Psoas muscle (tissue), 8 donors: ENCODE results near the gene TOM1. TPM values are rescaled to one million over a fixed set of nuclear protein-coding genes. Genes with fewer than 3 reads are reported as not detected.

Experiments used
- ATAC-seq, 4 donors: fragments of 200-7000 bp; cut with Tn5 transposase; one replicate each; pipeline ENCODE4 v1.9.1; 2020; ENCODE audit warnings: moderate library complexity in 3 of 4, mild to moderate bottlenecking in 2 of 4
- DNase-seq, 2 donors: peaks; one replicate each; pipeline ENCODE4 v3.0.0-alpha.2; 2020
- H3K27ac ChIP-seq: fragments of 200-600 bp; one replicate; pipeline ENCODE4 v1.8.0; 2022
- H3K27me3 ChIP-seq, 3 donors: fragments of 200-600 bp in 1 of 3; one replicate each; pipeline versions ENCODE4 v1.6.1 to v1.8.0; 2013 to 2022; ENCODE audit warnings: low read length in 2 of 3, mild to moderate bottlenecking in 2 of 3, moderate library complexity in 1 of 3; ENCODE audit not compliant: insufficient read depth in 3 of 3
- H3K36me3 ChIP-seq, 2 donors: fragments of 200-600 bp in 1 of 2; one replicate each; pipeline versions ENCODE4 v1.6.1 to v1.8.0; 2013 to 2022; ENCODE audit warnings: low read depth in 1 of 2, mild to moderate bottlenecking in 1 of 2, moderate library complexity in 1 of 2; ENCODE audit not compliant: insufficient read depth in 1 of 2
- H3K4me1 ChIP-seq: fragments of 200-600 bp; one replicate; pipeline ENCODE4 v1.8.0; 2022
- H3K4me3 ChIP-seq: fragments of 200-600 bp; one replicate; pipeline ENCODE4 v1.8.0; 2022; ENCODE audit warnings: mild to moderate bottlenecking
- H3K9me3 ChIP-seq: fragments of 200-600 bp; one replicate; pipeline ENCODE4 v1.8.0; 2022
- CTCF ChIP-seq: fragments of 200-600 bp; IDR thresholded peaks from one replicate; pipeline ENCODE4 v1.8.0; 2022; ENCODE audit warnings: antibody characterized with exemption
- WGBS, 3 donors: extraction: QIAGEN DNeasy Blood & Tissue Kit; methylation state at CpG; one replicate each; pipeline versions ENCODE4 v1.1.6 to v1.1.7; 2013; 5-methylcytosine and 5-hydroxymethylcytosine counted together
- intact Hi-C, 2 donors: fragments of 100-400 bp; cut with DNase I; formaldehyde crosslinking; loops; one replicate each; pipeline versions ENCODE4 v1.11.0 to v1.14.2; 2022
- polyA plus RNA-seq, 3 donors: library from polyadenylated mRNA; stranded (reverse); fragments of 200-250 nt; gene quantifications; one replicate each; pipeline ENCODE4 v1.2.3, GENCODE V29; 2013
- total RNA-seq, 4 donors: library from RNA; stranded (reverse); fragmentation: NEBNext Ultra II Directional in 2 of 4; extraction: Animal tissue kit (Norgen Biotek cat#: 25700) in 2 of 4; gene quantifications; one replicate each; pipeline versions ENCODE4 v1.2.1 to v1.2.4, GENCODE V29; 2021 to 2023
- donor health status: healthy with polysubstance abuse.
- donor health status: DM: no; HTN: no; CAD: no; lungs with moderate emphysema.
- donor health status: Bipolar disorder and iron deficiency.
- donor health status: healthy.
- donor health status: DM: yes; HTN: yes; CAD: no.
- donor health status: DM: no; HTN: no; CAD: no.
- donor health status: DM: no; HTN: no; CAD: no.
- donor health status: DM: yes; HTN: yes; CAD: no.

Gene TOM1
- total and polyA plus RNA-seq, 7 donors, result 69.7 to 187 (median 116) TPM

- H3K4me1 ChIP-seq, result no peaks in the 10 kb centered on the region
- intact Hi-C loops, result no loop called here
- WGBS, 3 donors, result 84 to 85% (median 84%) methylated on average over 4 of the region's 4 CpGs
These were observed 38.2 kb downstream of the TOM1 start for GRCh38 chr22:35337932-35338331.

GRCh38 chr22:35341090-35341874 is 41.6 kb downstream of the TOM1 start:
- Histone ChIP-seq H3K4me3 (no peak overlapping the region), H3K4me1 (no peaks in the 10 kb centered on the region), H3K9me3 (no peaks in the 10 kb centered on the region), H3K27me3 (no peaks in the 10 kb centered on the region), H3K36me3 (peaks cover 13 to 85% of the 10 kb centered on the region in 2 donors), H3K27ac (no peak overlapping the region)
- intact Hi-C loops, result no loop called here
- DNase-seq, result no peak
- no peak for ATAC-seq
- TF ChIP-seq CTCF, result no peak
- WGBS, 3 donors, result 89 to 90% (median 90%) methylated on average over 19 of the region's 19 CpGs

More at GRCh38 chr22:35337932-35338331, 38.2 kb downstream of the TOM1 start:
- Histone ChIP-seq H3K4me3 (no peak overlapping the region), H3K9me3 (no peaks in the 10 kb centered on the region), H3K36me3 (peaks cover 4 to 95% of the 10 kb centered on the region in 2 donors), H3K27me3 (no peaks in the 10 kb centered on the region), H3K27ac (no peak overlapping the region)
- no peak for DNase-seq
- ATAC-seq, result peak in 3 of 4 donors; percentile 18 to 47 (median 40)
- TF ChIP-seq CTCF, result no peak

- no peak for DNase-seq
- TF ChIP-seq CTCF, result no peak
- Histone ChIP-seq H3K4me3 (no peak overlapping the region), H3K9me3 (no peaks in the 10 kb centered on the region), H3K27ac (no peak overlapping the region), H3K36me3 (peaks cover 11 to 85% of the 10 kb centered on the region in 2 donors), H3K27me3 (no peaks in the 10 kb centered on the region), H3K4me1 (no peaks in the 10 kb centered on the region)
- intact Hi-C loops, result no loop called here
- ATAC-seq, result no peak
- WGBS, 3 donors, result 94 to 98% (median 96%) methylated on average over 4 of the region's 4 CpGs
These were observed 42.7 kb downstream of the TOM1 start for GRCh38 chr22:35342390-35342789.

- no peak for TF ChIP-seq CTCF
- H3K9me3 ChIP-seq, result no peaks in the 10 kb centered on the region
- H3K36me3 ChIP-seq, result peaks cover 9 to 84% of the 10 kb centered on the region in 2 donors
- WGBS, 3 donors, result 96 to 97% (median 96%) methylated on average over 23 to 26 of the region's 26 CpGs
- intact Hi-C loops, result no loop called here
- no peak overlapping the region for H3K27ac ChIP-seq
- no peak overlapping the region for H3K4me3 ChIP-seq
- H3K4me1 ChIP-seq, result no peaks in the 10 kb centered on the region
- DNase-seq, result no peak
- ATAC-seq, result no peak
- H3K27me3 ChIP-seq, result no peaks in the 10 kb centered on the region
These were observed 44.2 kb downstream of the TOM1 start for GRCh38 chr22:35343664-35344550.
